SK-N-SH (cell line): ENCODE results near the gene FLNA.
A peak's percentile ranks its signal among the peaks of the same experiment; 100 is the strongest.

Experiments
- IRF3 ChIP-seq: fragments of 150-350 bp; IDR thresholded peaks from 2 replicates; pipeline ENCODE4 v1.6.1; 2016; ENCODE audit warnings: mild to moderate bottlenecking, low read depth, low read length
- RAD21 ChIP-seq: IDR thresholded peaks from 2 replicates; pipeline ENCODE4 v1.6.1; 2012; ENCODE audit warnings: mild to moderate bottlenecking, low read length

DNA sequence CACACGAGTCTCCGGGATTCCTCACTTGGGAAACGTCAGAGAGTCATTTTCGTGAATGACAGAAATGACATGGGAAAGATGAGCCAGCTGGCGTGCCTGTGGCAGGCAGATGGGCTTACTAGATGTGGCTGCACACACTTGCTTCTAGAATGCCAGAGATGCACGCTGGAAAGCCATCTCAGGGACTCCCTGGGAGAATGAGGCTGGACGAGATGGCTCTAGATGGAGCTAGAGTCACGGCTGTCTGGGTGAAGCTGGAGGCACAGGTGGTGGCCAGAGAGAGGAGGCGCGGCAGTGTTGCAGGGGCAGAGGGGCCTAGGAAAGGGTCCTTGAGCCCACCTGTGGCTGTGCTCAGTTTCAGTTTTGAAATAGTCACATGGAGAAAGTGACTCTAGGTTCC is 52.8 kb downstream of the FLNA start:
- no peak for TF ChIP-seq IRF3
- 0 out of 2 replicates have a peak, but pooled peaks have one; percentile 12 for TF ChIP-seq RAD21
